HL-60 (cell line): ENCODE results near the gene PCDHB4.

Source experiments
- DNase-seq, 2 experiments: peaks; one replicate each; pipeline ENCODE4 v3.0.0-alpha.2; 2010 to 2020; ENCODE audit warnings: low read depth in 1 of 2, low spot score in 1 of 2
- H3K27ac ChIP-seq: fragments of 250-450 bp; sonication (Bioruptor Pico); replicated peaks from 2 replicates; pipeline ENCODE4 v1.5.1; 2020; ENCODE audit warnings: mild to moderate bottlenecking, moderate library complexity
- H3K27me3 ChIP-seq: fragments of 250-450 bp; sonication (Bioruptor Pico); 2 replicates; pipeline ENCODE4 v1.5.1; 2021; ENCODE audit warnings: mild to moderate bottlenecking, moderate library complexity; ENCODE audit not compliant: insufficient read depth, poor library complexity, severe bottlenecking
- H3K4me3 ChIP-seq: replicated peaks from 2 replicates; pipeline ENCODE4 v1.5.1; 2011; ENCODE audit warnings: mild to moderate bottlenecking, control low read depth, low read length; ENCODE audit not compliant: insufficient read depth
- GABPA ChIP-seq: IDR thresholded peaks from 2 replicates; pipeline ENCODE4 v1.6.1; 2012; ENCODE audit warnings: low read depth
- POLR2AphosphoS5 ChIP-seq: IDR thresholded peaks from 2 replicates; pipeline ENCODE4 v1.6.1; 2012; ENCODE audit warnings: low read depth
- SPI1 ChIP-seq: IDR thresholded peaks from 2 replicates; pipeline ENCODE4 v1.6.1; 2012; ENCODE audit warnings: low read depth, mild to moderate bottlenecking, borderline replicate concordance
- long read RNA-seq: library from polyadenylated mRNA; unstranded; transcript quantifications from one replicate; pipeline ENCODE4 v2.0.0, GENCODE V29; 2020
- TF ChIP-seq, protein P1 (sequence below): IDR thresholded peaks from 2 replicates; pipeline ENCODE4 v1.6.1; 2012; ENCODE audit warnings: low read depth; ENCODE audit not compliant: insufficient replicate concordance
- TF ChIP-seq, protein P2 (sequence below): IDR thresholded peaks from one replicate; pipeline ENCODE4 v1.5.1; 2011; ENCODE audit warnings: low read length, control low read depth, inconsistent platforms; ENCODE audit not compliant: insufficient read depth

PCDHB4 gene
- long read RNA-seq, result 0 reads

DNA sequence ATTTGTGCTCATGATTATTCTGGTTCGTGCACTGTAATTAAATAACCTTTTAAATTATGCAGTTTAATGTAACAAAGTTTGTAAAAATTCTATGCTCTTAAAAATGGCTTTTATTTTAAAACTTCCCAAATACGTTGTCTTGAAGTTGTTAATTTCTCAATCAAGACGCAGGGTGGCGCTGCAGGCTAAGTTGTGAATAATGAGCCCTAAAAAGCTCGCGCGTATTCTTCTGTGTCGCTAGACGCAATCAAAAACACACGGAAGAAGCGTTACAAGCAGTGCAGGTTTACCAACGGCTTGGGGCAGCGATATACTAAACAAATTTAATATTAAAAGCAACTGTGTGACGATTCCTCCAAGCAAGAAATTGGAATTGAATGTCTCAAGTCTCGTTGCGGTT is at the start of gene PCDHB4:
TSS of gene PCDHB4 (plus strand) at position 256 of the 400 bp plus-strand sequence. CDS start 181 bp downstream, outside the sequence.
- TF ChIP-seq, protein P1, sequence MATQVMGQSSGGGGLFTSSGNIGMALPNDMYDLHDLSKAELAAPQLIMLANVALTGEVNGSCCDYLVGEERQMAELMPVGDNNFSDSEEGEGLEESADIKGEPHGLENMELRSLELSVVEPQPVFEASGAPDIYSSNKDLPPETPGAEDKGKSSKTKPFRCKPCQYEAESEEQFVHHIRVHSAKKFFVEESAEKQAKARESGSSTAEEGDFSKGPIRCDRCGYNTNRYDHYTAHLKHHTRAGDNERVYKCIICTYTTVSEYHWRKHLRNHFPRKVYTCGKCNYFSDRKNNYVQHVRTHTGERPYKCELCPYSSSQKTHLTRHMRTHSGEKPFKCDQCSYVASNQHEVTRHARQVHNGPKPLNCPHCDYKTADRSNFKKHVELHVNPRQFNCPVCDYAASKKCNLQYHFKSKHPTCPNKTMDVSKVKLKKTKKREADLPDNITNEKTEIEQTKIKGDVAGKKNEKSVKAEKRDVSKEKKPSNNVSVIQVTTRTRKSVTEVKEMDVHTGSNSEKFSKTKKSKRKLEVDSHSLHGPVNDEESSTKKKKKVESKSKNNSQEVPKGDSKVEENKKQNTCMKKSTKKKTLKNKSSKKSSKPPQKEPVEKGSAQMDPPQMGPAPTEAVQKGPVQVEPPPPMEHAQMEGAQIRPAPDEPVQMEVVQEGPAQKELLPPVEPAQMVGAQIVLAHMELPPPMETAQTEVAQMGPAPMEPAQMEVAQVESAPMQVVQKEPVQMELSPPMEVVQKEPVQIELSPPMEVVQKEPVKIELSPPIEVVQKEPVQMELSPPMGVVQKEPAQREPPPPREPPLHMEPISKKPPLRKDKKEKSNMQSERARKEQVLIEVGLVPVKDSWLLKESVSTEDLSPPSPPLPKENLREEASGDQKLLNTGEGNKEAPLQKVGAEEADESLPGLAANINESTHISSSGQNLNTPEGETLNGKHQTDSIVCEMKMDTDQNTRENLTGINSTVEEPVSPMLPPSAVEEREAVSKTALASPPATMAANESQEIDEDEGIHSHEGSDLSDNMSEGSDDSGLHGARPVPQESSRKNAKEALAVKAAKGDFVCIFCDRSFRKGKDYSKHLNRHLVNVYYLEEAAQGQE, result no peak
- TF ChIP-seq GABPA (no peak), SPI1 (no peak), POLR2AphosphoS5 (no peak)
- TF ChIP-seq, protein P2, sequence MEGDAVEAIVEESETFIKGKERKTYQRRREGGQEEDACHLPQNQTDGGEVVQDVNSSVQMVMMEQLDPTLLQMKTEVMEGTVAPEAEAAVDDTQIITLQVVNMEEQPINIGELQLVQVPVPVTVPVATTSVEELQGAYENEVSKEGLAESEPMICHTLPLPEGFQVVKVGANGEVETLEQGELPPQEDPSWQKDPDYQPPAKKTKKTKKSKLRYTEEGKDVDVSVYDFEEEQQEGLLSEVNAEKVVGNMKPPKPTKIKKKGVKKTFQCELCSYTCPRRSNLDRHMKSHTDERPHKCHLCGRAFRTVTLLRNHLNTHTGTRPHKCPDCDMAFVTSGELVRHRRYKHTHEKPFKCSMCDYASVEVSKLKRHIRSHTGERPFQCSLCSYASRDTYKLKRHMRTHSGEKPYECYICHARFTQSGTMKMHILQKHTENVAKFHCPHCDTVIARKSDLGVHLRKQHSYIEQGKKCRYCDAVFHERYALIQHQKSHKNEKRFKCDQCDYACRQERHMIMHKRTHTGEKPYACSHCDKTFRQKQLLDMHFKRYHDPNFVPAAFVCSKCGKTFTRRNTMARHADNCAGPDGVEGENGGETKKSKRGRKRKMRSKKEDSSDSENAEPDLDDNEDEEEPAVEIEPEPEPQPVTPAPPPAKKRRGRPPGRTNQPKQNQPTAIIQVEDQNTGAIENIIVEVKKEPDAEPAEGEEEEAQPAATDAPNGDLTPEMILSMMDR, result no peak
- Histone ChIP-seq H3K27me3 (no peaks in the 10 kb centered on the region), H3K4me3 (no peak within 1 kb of the TSS), H3K27ac (no peak within 1 kb of the TSS)
- DNase-seq, result no peak

DNA sequence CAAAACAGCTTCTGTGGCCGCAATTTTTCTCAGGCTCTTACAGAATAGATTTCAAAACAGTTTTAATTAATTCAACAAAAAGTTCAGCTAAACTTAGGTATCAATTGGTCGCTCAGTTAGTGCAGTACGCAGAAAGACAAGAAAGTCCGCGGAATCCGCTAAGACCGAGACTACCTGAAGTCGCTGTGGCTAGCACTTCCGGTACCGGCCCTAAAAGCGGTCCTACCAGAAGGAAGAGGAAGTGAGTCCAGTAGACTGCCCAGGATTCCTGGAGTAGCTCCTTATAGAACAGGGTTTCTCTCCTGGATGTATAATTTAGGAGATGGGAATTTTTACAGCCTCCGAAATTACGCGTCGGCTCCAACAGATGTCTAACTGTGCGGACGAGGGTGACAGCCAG is 43.8 kb upstream of the PCDHB4 start:
- no peak for DNase-seq
- Histone ChIP-seq H3K27me3 (peaks cover 2% of the 10 kb centered on the region), H3K27ac (no peak overlapping the region), H3K4me3 (no peak overlapping the region)
- TF ChIP-seq SPI1 (no peak), GABPA (no peak), POLR2AphosphoS5 (no peak)
- TF ChIP-seq, protein P2, result no peak
- TF ChIP-seq, protein P1, result no peak

DNA sequence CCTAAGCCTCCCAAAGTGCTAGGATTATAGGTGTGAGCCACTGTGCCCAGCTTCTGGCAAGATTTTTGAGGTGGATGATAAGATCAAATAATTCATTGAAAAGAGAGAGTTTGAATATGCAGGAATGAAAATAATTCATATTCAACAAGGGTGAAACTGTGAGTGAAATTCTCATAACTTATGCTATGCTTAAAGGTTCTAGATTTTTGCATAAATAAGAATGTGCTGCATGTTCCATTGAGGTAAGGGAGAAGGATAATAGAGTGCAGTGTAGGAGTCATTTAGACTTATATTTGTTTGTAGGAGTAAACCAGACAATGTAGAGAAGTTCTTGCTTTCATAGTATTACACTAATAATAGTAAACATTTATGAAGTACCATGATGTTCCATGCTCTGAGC is 39.4 kb upstream of the PCDHB4 start:
- Histone ChIP-seq H3K27ac (no peak overlapping the region), H3K4me3 (no peak overlapping the region), H3K27me3 (no peaks in the 10 kb centered on the region)
- no peak for DNase-seq
- TF ChIP-seq, protein P2, result no peak

DNA sequence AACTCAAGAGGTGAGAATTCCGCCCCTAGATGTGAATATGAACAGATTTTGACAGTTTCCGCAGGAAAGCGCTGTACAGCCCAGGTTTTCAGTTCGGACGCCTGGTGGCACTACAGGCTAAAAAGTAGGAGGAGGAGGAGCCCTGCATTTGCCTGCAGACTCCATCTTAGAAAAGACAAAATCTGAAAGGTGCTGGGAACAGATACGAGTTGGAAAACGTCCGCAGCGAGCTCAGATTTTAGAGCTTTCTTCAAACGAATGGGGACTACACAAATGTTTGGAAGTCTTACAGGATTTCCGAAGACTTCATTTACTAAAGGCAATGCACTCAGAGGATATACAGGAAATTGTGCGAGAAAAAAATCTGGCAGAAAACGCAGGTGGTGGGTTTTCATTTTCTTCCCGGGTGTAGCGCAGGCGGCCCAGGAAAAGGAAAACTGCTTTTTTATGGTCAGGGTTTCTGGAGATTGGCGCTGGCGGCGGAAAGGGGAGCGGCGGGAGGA is 37.1 kb upstream of the PCDHB4 start:
- Histone ChIP-seq H3K4me3 (no peak overlapping the region), H3K27ac (no peak overlapping the region), H3K27me3 (no peaks in the 10 kb centered on the region)
- DNase-seq, result no peak
- no peak for TF ChIP-seq POLR2AphosphoS5
- TF ChIP-seq SPI1, result no peak
- TF ChIP-seq, protein P2, result no peak
- no peak for TF ChIP-seq GABPA
- TF ChIP-seq, protein P1, result no peak
